BE2C (cell line): ENCODE results near the gene ITPKA. TPM values are rescaled to one million over a fixed set of nuclear protein-coding genes. Genes with fewer than 3 reads are reported as not detected.

Source experiments
- DNase-seq: peaks from one replicate; pipeline ENCODE4 v3.0.0-alpha.2; 2020
- H3K27me3 ChIP-seq: fragments of 250-450 bp; sonication (Bioruptor Pico); 2 replicates; pipeline ENCODE4 v1.5.1; 2020; ENCODE audit warnings: mild to moderate bottlenecking
- H3K36me3 ChIP-seq: fragments of 250-450 bp; sonication (Bioruptor Pico); 2 replicates; pipeline ENCODE4 v1.5.1; 2020; ENCODE audit warnings: mild to moderate bottlenecking
- H3K4me1 ChIP-seq: fragments of 250-450 bp; sonication (Bioruptor Pico); 2 replicates; pipeline ENCODE4 v1.5.1; 2020
- H3K4me3 ChIP-seq: 2 replicates; pipeline ENCODE4 v1.5.1; 2011; ENCODE audit warnings: low read depth, low read length
- H3K9me3 ChIP-seq: fragments of 250-450 bp; sonication (Bioruptor Pico); 2 replicates; pipeline ENCODE4 v1.5.1; 2020
- polyA plus RNA-seq: library from polyadenylated mRNA; unstranded; fragments of >200 nt; gene quantifications from one replicate; pipeline ENCODE4 v1.2.1, GENCODE V29; 2012; ENCODE audit warnings: low read depth, missing spikeins; ENCODE audit not compliant: insufficient read length, insufficient read depth
- TF ChIP-seq, protein P1 (sequence below): IDR thresholded peaks from 2 replicates; pipeline ENCODE4 v1.5.1; 2012; ENCODE audit warnings: mild to moderate bottlenecking, low read depth, low read length

The ITPKA gene
- polyA plus RNA-seq, result 0.63 TPM

- H3K27me3 ChIP-seq, result peaks cover 5% of the 10 kb centered on the region
Measured at GRCh38 chr15:41493205-41493901, at the start of gene ITPKA. ITPKA (plus strand) TSS chr15:41493874; CDS start chr15:41493928, 54 bp downstream.

DNA sequence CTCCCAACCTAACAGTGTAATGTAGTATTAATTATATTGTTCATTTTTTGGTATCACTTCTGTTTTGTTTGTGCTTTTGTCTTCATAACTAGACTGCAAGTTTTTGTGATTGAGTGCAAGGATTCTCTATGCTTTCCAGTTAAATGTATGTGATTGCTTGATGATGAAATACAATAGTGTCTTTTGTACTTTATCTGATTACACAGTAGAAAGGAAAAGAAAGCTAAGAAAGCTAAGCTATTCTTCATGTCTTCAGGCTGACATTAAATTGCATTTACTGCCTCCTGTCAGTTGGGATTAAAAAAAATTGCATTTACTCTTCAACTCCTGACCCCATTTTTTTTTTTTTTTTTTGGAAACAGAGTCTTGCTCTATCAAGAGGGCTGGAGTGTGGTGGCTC lies 48.3 kb upstream of the ITPKA start:
- peaks cover 8% of the 10 kb centered on the region; the same call in 1 of the 2 replicates for H3K36me3 ChIP-seq
- no peaks in the 10 kb centered on the region for H3K9me3 ChIP-seq
- TF ChIP-seq, protein P1, sequence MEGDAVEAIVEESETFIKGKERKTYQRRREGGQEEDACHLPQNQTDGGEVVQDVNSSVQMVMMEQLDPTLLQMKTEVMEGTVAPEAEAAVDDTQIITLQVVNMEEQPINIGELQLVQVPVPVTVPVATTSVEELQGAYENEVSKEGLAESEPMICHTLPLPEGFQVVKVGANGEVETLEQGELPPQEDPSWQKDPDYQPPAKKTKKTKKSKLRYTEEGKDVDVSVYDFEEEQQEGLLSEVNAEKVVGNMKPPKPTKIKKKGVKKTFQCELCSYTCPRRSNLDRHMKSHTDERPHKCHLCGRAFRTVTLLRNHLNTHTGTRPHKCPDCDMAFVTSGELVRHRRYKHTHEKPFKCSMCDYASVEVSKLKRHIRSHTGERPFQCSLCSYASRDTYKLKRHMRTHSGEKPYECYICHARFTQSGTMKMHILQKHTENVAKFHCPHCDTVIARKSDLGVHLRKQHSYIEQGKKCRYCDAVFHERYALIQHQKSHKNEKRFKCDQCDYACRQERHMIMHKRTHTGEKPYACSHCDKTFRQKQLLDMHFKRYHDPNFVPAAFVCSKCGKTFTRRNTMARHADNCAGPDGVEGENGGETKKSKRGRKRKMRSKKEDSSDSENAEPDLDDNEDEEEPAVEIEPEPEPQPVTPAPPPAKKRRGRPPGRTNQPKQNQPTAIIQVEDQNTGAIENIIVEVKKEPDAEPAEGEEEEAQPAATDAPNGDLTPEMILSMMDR, result no peak
- no peak overlapping the region for H3K4me3 ChIP-seq
- no peak for DNase-seq
- H3K27me3 ChIP-seq, result no peaks in the 10 kb centered on the region
- H3K4me1 ChIP-seq, result no peaks in the 10 kb centered on the region

More at GRCh38 chr15:41493205-41493901, at the start of gene ITPKA:
- Histone ChIP-seq H3K4me3 (peak within 1 kb of the TSS; percentile 70), H3K9me3 (no peaks in the 10 kb centered on the region), H3K4me1 (peaks cover 5% of the 10 kb centered on the region), H3K36me3 (no peaks in the 10 kb centered on the region)
- TF ChIP-seq, protein P1, result no peak
- peak; percentile 84 for DNase-seq

DNA sequence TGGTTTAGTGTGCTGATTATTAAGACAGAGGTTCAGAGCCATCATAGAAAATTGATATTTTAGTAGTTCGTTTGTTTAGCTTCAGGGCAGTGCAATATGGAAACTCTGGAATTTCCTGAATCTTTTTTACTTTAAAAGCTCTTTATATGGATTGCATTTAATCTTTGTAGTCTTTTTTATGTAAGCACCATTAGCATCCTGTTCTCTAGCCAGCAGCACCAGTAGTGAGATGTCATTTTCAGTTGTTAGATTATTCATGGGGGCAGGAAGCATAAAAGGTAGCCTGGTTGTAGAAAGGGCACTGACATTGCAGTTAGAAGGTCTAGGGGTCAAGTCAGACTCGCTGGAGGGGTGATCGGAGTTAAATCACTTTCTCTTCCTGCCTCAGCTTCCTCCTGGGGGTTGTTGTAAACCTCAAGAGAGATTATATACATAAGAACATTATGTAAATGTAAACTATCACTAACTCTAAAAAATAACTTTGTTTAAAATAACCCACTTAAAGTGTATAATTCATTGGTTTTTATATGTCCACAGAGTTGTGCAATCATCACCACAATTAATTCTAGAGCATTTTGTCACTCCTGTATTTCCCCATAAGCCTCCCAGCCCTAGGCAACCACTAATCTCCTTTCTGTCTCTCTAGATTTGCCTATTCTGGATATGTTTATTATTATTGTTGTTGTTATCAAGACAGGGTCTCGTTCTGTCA lies 31.4 kb upstream of the ITPKA start:
- H3K9me3 ChIP-seq, result no peaks in the 10 kb centered on the region
- TF ChIP-seq, protein P1, result no peak
- DNase-seq, result no peak
- H3K4me1 ChIP-seq, result 0 out of 2 replicates have a peak, but pooled peaks cover 2% of the 10 kb centered on the region
- no peaks in the 10 kb centered on the region for H3K27me3 ChIP-seq
- H3K36me3 ChIP-seq, result peaks cover 38% of the 10 kb centered on the region
- H3K4me3 ChIP-seq, result no peak overlapping the region

DNA sequence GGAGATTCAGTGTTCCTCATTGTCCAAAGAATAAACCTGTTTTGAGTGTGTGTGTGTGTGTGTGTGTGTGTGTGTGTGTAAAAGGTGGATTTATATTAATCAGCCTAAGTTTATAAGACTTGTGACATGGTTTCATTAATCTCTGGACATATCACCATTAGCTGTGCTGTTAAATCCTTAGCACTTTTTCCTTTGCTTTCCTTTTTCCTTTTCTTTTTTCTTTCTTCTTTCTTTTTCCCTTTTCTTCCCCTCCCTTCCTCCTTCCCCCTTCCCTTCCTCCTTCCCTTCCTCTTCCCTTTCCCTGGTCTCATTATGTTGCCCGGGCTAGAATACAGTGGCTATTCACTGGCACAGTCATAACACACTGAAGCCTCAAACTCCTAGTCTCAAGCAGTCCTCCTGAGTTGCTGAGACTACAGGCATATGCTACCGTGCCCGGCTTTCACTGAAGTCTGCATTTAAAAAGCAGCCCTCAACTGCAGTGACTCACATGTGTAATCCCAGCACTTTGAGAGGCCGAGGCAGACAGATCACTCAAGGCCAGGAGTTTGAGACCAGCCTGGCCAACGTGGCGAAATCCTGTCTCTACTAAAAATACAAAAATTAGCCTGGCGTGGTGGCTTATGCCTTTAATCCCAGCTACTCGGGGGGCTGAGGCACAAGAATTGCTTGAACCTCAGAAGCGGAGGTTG lies 28.6 kb upstream of the ITPKA start:
- H3K27me3 ChIP-seq, result no peaks in the 10 kb centered on the region
- 0 out of 2 replicates have a peak, but pooled peaks cover 2% of the 10 kb centered on the region for H3K4me1 ChIP-seq
- no peaks in the 10 kb centered on the region for H3K9me3 ChIP-seq
- TF ChIP-seq, protein P1, result no peak
- H3K36me3 ChIP-seq, result peaks cover 35% of the 10 kb centered on the region
- DNase-seq, result no peak
- no peak overlapping the region for H3K4me3 ChIP-seq

DNA sequence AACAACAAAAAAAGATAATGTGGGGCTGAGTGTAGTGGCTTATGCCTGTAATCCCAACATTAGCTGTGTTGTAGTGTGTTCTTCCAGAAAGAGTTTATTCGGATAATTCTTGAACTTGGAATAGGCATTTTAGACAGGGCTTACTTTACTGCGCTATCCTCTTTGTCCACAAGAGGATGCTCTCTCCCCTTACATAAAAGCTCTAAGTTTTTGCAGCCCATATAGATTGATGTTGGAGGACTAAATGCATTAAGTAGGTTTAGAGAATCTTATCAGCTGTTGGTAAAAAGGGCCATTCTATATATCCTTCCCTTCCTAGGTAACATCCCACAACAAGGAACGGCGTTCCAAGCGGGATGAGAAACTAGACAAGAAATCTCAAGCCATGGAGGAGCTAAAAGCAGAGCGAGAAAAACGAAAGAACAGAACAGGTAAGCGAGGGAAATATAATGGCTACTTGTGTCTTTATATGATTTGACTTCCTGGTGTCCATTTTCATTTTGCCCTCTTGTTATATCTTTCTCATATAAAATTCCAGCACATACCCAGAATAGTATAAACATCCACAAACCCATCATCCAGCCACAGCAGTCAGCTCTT lies 27.8 kb upstream of the ITPKA start:
- TF ChIP-seq, protein P1, result peak; percentile 100
- Histone ChIP-seq H3K36me3 (peaks cover 42% of the 10 kb centered on the region), H3K4me1 (0 out of 2 replicates have a peak, but pooled peaks cover 2% of the 10 kb centered on the region), H3K4me3 (no peak overlapping the region), H3K9me3 (no peaks in the 10 kb centered on the region), H3K27me3 (no peaks in the 10 kb centered on the region)
- DNase-seq, result peak; percentile 38
